ENCODE measurements around the gene EEF2KMT. TPM values are rescaled to one million over a fixed set of nuclear protein-coding genes. Genes with fewer than 3 reads are reported as not detected.

Gene EEF2KMT
- total and polyA plus RNA-seq, 2 of the 13 experiments (the other 11 are each of a cell fraction or from before 2014, with no cell fraction given), result 10.7 to 26.9 TPM

DNA sequence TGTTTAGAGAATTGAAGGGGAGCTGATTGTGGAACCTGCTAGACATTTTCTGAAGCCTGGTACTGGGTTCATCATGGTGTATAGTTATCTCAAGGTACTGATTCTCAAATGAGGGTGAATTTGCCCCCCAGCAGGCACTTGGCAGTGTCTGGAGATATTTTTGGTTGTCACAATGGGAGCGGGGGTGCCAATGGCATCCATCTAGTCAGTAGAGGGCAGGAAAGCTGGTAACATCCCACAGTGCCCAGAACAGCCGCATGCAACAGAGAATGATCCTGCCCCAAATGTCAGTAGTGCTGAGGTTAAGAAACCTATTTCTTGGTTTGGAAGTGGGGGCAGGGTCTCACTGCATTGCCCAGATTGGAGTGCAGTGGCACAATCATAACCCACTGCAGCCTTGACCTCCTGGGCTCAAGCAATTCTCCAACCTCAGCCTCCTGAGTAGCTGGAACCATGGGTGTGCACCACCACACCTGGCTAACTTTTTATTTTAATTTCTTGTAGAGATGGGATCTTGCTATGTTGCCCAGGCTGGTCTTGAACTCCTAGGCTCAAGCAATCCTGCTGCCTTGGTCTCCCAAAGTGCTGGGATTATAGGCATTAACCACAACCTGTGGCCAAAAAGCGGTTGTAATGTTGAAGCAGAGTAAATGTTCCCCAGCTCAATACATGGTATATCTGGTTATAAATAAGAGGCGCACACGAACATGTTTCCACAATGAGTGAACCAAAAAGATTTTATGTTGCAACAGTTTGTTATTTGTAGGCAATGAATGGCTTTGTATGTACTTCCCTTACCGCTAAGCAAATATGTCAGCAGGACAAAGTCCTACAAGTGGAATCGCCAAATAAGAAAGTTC lies 46.4 kb upstream of the EEF2KMT start (continued):
- TF ChIP-seq, protein P1, sequence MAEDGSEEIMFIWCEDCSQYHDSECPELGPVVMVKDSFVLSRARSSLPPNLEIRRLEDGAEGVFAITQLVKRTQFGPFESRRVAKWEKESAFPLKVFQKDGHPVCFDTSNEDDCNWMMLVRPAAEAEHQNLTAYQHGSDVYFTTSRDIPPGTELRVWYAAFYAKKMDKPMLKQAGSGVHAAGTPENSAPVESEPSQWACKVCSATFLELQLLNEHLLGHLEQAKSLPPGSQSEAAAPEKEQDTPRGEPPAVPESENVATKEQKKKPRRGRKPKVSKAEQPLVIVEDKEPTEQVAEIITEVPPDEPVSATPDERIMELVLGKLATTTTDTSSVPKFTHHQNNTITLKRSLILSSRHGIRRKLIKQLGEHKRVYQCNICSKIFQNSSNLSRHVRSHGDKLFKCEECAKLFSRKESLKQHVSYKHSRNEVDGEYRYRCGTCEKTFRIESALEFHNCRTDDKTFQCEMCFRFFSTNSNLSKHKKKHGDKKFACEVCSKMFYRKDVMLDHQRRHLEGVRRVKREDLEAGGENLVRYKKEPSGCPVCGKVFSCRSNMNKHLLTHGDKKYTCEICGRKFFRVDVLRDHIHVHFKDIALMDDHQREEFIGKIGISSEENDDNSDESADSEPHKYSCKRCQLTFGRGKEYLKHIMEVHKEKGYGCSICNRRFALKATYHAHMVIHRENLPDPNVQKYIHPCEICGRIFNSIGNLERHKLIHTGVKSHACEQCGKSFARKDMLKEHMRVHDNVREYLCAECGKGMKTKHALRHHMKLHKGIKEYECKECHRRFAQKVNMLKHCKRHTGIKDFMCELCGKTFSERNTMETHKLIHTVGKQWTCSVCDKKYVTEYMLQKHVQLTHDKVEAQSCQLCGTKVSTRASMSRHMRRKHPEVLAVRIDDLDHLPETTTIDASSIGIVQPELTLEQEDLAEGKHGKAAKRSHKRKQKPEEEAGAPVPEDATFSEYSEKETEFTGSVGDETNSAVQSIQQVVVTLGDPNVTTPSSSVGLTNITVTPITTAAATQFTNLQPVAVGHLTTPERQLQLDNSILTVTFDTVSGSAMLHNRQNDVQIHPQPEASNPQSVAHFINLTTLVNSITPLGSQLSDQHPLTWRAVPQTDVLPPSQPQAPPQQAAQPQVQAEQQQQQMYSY (CRISPR knock-in tag; IDR thresholded peaks at IDR 0.05), result no peak
- TF ChIP-seq, protein P2, sequence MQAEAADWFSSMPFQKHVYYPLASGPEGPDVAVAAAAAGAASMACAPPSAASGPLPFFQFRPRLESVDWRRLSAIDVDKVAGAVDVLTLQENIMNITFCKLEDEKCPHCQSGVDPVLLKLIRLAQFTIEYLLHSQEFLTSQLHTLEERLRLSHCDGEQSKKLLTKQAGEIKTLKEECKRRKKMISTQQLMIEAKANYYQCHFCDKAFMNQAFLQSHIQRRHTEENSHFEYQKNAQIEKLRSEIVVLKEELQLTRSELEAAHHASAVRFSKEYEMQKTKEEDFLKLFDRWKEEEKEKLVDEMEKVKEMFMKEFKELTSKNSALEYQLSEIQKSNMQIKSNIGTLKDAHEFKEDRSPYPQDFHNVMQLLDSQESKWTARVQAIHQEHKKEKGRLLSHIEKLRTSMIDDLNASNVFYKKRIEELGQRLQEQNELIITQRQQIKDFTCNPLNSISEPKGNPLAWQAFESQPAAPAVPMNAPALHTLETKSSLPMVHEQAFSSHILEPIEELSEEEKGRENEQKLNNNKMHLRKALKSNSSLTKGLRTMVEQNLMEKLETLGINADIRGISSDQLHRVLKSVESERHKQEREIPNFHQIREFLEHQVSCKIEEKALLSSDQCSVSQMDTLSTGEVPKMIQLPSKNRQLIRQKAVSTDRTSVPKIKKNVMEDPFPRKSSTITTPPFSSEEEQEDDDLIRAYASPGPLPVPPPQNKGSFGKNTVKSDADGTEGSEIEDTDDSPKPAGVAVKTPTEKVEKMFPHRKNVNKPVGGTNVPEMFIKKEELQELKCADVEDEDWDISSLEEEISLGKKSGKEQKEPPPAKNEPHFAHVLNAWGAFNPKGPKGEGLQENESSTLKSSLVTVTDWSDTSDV (CRISPR knock-in tag; IDR thresholded peaks at IDR 0.05), result no peak
- TF ChIP-seq, protein P3, sequence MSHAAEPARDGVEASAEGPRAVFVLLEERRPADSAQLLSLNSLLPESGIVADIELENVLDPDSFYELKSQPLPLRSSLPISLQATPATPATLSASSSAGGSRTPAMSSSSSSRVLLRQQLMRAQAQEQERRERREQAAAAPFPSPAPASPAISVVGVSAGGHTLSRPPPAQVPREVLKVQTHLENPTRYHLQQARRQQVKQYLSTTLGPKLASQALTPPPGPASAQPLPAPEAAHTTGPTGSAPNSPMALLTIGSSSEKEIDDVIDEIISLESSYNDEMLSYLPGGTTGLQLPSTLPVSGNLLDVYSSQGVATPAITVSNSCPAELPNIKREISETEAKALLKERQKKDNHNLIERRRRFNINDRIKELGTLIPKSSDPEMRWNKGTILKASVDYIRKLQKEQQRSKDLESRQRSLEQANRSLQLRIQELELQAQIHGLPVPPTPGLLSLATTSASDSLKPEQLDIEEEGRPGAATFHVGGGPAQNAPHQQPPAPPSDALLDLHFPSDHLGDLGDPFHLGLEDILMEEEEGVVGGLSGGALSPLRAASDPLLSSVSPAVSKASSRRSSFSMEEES (CRISPR knock-in tag; IDR thresholded peaks at IDR 0.05), result peak; percentile 58
- TF ChIP-seq STAG1 (CRISPR knock-in tag; IDR thresholded peaks at IDR 0.05) (peak; percentile 20; the same call in 1 of the 2 replicates), RXRB (CRISPR knock-in tag; IDR thresholded peaks at IDR 0.05; ENCODE audit: borderline replicate concordance) (peak; percentile 84; the same call in 1 of the 2 replicates), PRMT3 (CRISPR knock-in tag; IDR thresholded peaks at IDR 0.05; ENCODE audit: borderline replicate concordance, low read depth) (no peak), ZFP62 (CRISPR knock-in tag; IDR thresholded peaks at IDR 0.05) (no peak)
- TF ChIP-seq, protein P4, sequence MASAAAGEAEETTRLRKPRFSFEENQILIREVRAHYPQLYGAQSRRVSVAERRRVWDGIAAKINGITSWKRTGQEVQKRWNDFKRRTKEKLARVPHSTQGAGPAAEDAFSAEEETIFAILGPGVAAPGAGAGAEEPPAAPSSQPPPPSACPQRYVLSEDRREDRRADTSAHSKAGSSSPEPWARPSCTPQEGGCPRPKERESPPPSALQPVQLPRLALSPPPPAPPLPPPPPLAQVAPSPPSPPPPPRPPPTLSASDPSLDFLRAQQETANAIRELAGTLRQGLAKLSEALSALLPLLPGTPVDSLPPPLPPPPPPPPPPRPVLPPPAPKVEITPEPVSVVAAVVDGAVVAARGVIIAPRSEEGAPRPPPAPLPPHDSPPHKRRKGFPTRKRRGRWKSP (CRISPR knock-in tag; IDR thresholded peaks at IDR 0.05), result peak; percentile 68; the same call in 1 of the 2 replicates
- TF ChIP-seq, protein P5, sequence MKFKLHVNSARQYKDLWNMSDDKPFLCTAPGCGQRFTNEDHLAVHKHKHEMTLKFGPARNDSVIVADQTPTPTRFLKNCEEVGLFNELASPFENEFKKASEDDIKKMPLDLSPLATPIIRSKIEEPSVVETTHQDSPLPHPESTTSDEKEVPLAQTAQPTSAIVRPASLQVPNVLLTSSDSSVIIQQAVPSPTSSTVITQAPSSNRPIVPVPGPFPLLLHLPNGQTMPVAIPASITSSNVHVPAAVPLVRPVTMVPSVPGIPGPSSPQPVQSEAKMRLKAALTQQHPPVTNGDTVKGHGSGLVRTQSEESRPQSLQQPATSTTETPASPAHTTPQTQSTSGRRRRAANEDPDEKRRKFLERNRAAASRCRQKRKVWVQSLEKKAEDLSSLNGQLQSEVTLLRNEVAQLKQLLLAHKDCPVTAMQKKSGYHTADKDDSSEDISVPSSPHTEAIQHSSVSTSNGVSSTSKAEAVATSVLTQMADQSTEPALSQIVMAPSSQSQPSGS (CRISPR knock-in tag; IDR thresholded peaks at IDR 0.05), result peak; percentile 91; the same call in 1 of the 2 replicates
- TF ChIP-seq, protein P6, sequence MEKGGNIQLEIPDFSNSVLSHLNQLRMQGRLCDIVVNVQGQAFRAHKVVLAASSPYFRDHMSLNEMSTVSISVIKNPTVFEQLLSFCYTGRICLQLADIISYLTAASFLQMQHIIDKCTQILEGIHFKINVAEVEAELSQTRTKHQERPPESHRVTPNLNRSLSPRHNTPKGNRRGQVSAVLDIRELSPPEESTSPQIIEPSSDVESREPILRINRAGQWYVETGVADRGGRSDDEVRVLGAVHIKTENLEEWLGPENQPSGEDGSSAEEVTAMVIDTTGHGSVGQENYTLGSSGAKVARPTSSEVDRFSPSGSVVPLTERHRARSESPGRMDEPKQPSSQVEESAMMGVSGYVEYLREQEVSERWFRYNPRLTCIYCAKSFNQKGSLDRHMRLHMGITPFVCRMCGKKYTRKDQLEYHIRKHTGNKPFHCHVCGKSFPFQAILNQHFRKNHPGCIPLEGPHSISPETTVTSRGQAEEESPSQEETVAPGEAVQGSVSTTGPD (CRISPR knock-in tag; IDR thresholded peaks at IDR 0.05), result peak; percentile 75; the same call in 1 of the 2 replicates
- TF ChIP-seq, protein P7, sequence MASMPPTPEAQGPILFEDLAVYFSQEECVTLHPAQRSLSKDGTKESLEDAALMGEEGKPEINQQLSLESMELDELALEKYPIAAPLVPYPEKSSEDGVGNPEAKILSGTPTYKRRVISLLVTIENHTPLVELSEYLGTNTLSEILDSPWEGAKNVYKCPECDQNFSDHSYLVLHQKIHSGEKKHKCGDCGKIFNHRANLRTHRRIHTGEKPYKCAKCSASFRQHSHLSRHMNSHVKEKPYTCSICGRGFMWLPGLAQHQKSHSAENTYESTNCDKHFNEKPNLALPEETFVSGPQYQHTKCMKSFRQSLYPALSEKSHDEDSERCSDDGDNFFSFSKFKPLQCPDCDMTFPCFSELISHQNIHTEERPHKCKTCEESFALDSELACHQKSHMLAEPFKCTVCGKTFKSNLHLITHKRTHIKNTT (CRISPR knock-in tag; IDR thresholded peaks at IDR 0.05), result no peak
